Neural cell (in vitro differentiated cells): ENCODE measurements around the gene SPI1. TPM values are rescaled to one million over a fixed set of nuclear protein-coding genes. Genes with fewer than 3 reads are reported as not detected.

Experiments used
- H2AFZ ChIP-seq: fragments of 200-600, 300-800 bp; sonication (generic), shearing (Covaris generic); 2 replicates; pipeline ENCODE4 v1.6.0; 2014; ENCODE audit warnings: low read depth, mild to moderate bottlenecking, antibody characterized with exemption, low read length, moderate library complexity
- H3F3A ChIP-seq: fragments of 200-600 bp; shearing (Covaris generic); 2 replicates; pipeline ENCODE4 v1.6.1; 2016; ENCODE audit warnings: mild to moderate bottlenecking, moderate library complexity, mixed read lengths, antibody characterized with exemption, low read length; ENCODE audit not compliant: insufficient read depth, poor library complexity, severe bottlenecking
- H3K27ac ChIP-seq: fragments of 200-600, 300-800 bp; sonication (generic), shearing (Covaris generic); 2 replicates; pipeline ENCODE4 v1.5.1; 2014; ENCODE audit warnings: mild to moderate bottlenecking, low read length, moderate library complexity
- H3K27me3 ChIP-seq: fragments of 300-800, 200-600 bp; sonication (generic), shearing (Covaris generic); 2 replicates; pipeline ENCODE4 v1.6.0; 2014; ENCODE audit warnings: mild to moderate bottlenecking, low read depth, low read length, moderate library complexity; ENCODE audit not compliant: insufficient read depth
- H3K36me3 ChIP-seq: fragments of 300-800, 200-600 bp; sonication (generic), shearing (Covaris generic); 2 replicates; pipeline ENCODE4 v1.5.1; 2014; ENCODE audit warnings: mild to moderate bottlenecking, antibody characterized with exemption, low read length, moderate library complexity; ENCODE audit not compliant: insufficient read depth
- H3K4me2 ChIP-seq: fragments of 300-800, 200-600 bp; sonication (generic), shearing (Covaris generic); 2 replicates; pipeline ENCODE4 v1.6.0; 2014; ENCODE audit warnings: mild to moderate bottlenecking, low read length
- H3K4me3 ChIP-seq: fragments of 300-800, 200-600 bp; sonication (generic), shearing (Covaris generic); 2 replicates; pipeline ENCODE4 v1.5.1; 2014; ENCODE audit warnings: mild to moderate bottlenecking, low read length, moderate library complexity
- H3K79me2 ChIP-seq: fragments of 200-600 bp; shearing (Covaris generic); replicated peaks from 2 replicates; pipeline ENCODE4 v1.6.0; 2014; ENCODE audit warnings: mild to moderate bottlenecking, low read length, moderate library complexity; ENCODE audit not compliant: insufficient read depth
- H3K9ac ChIP-seq: fragments of 300-800, 200-600 bp; sonication (generic), shearing (Covaris generic); 2 replicates; pipeline ENCODE4 v1.6.1; 2016; ENCODE audit warnings: mild to moderate bottlenecking, low read length, mixed read lengths
- H3K9me2 ChIP-seq: fragments of 200-600 bp; shearing (Covaris generic); 2 replicates; pipeline ENCODE4 v1.6.1; 2016; ENCODE audit warnings: mild to moderate bottlenecking, low read length, mixed read lengths; ENCODE audit not compliant: insufficient read depth
- H3K9me3 ChIP-seq: fragments of 200-600, 300-800 bp; sonication (generic), shearing (Covaris generic); 2 replicates; pipeline ENCODE4 v1.6.1; 2016; ENCODE audit warnings: mild to moderate bottlenecking, mixed run types, low read length, moderate library complexity, mixed read lengths
- H4K20me1 ChIP-seq: fragments of 200-600 bp; shearing (Covaris generic); 2 replicates; pipeline ENCODE4 v1.6.1; 2016; ENCODE audit warnings: mild to moderate bottlenecking, mixed run types; ENCODE audit not compliant: insufficient read depth
- CTCF ChIP-seq: fragments of 450-650 bp; IDR thresholded peaks from 2 replicates; pipeline ENCODE4 v1.5.1; 2014; ENCODE audit warnings: antibody characterized with exemption, mild to moderate bottlenecking, moderate library complexity; ENCODE audit not compliant: poor library complexity, severe bottlenecking
- EP300 ChIP-seq: fragments of 450-650 bp; conservative IDR thresholded peaks from 2 replicates; pipeline ENCODE4 v1.6.1; 2014; ENCODE audit warnings: antibody characterized with exemption, mild to moderate bottlenecking, moderate library complexity; ENCODE audit not compliant: poor library complexity, severe bottlenecking
- EZH2 ChIP-seq: fragments of 200-600, 300-800 bp; shearing (Covaris generic), sonication (generic); IDR thresholded peaks from 2 replicates; pipeline ENCODE4 v1.6.1; 2014; ENCODE audit warnings: antibody characterized with exemption, low read length, borderline replicate concordance, mild to moderate bottlenecking; ENCODE audit not compliant: insufficient read depth, poor library complexity, severe bottlenecking
- MXI1 ChIP-seq: fragments of 450-650 bp; conservative IDR thresholded peaks from 2 replicates; pipeline ENCODE4 v1.6.1; 2014; ENCODE audit warnings: antibody characterized with exemption, mild to moderate bottlenecking; ENCODE audit not compliant: poor library complexity, severe bottlenecking
- POLR2AphosphoS5 ChIP-seq: IDR thresholded peaks from 2 replicates; pipeline ENCODE4 v1.6.1; 2012
- RAD21 ChIP-seq: fragments of 450-650 bp; conservative IDR thresholded peaks from 2 replicates; pipeline ENCODE4 v1.6.1; 2014; ENCODE audit warnings: antibody characterized with exemption, mild to moderate bottlenecking, moderate library complexity
- REST ChIP-seq: IDR thresholded peaks from 2 replicates; pipeline ENCODE4 v1.6.1; 2012; ENCODE audit warnings: borderline replicate concordance
- SMC3 ChIP-seq: fragments of 450-650 bp; conservative IDR thresholded peaks from 2 replicates; pipeline ENCODE4 v1.6.1; 2014; ENCODE audit warnings: antibody characterized with exemption, mild to moderate bottlenecking, moderate library complexity; ENCODE audit not compliant: poor library complexity
- TAF1 ChIP-seq: IDR thresholded peaks from 2 replicates; pipeline ENCODE4 v1.6.1; 2012; ENCODE audit warnings: low read depth
- polyA plus RNA-seq: library from polyadenylated mRNA; depleted of rRNA; stranded (reverse); fragments of >200 nt; gene quantifications from 2 replicates; pipeline ENCODE4 v1.2.3, GENCODE V29; 2014

Gene SPI1
- polyA plus RNA-seq, 1 donor from 2014 or later: not detected

GRCh38 chr11:47340980-47341775, 37.2 kb downstream of the SPI1 start:
- H3K27ac ChIP-seq: no peak overlapping the region
- no peaks in the 10 kb centered on the region for H3K9me3 ChIP-seq
- H4K20me1 ChIP-seq: no peaks in the 10 kb centered on the region
- no peaks in the 10 kb centered on the region for H3K36me3 ChIP-seq
- H3K4me3 ChIP-seq: no peak overlapping the region
- no peaks in the 10 kb centered on the region for H3K79me2 ChIP-seq
- H3K9me2 ChIP-seq: no peaks in the 10 kb centered on the region
- no peak overlapping the region for H3K9ac ChIP-seq
- H3K4me2 ChIP-seq: no peak overlapping the region
- no peaks in the 10 kb centered on the region for H3K27me3 ChIP-seq
- H2AFZ ChIP-seq: no peak overlapping the region
- TF ChIP-seq EP300 (no peak), SMC3 (no peak), CTCF (no peak), POLR2AphosphoS5 (no peak)
- no peaks in the 10 kb centered on the region for H3F3A ChIP-seq

GRCh38 chr11:47340010-47340409, 38.3 kb downstream of the SPI1 start:
- no peak overlapping the region for H3K4me3 ChIP-seq
- H3F3A ChIP-seq: no peaks in the 10 kb centered on the region
- no peaks in the 10 kb centered on the region for H3K9me3 ChIP-seq
- H3K4me2 ChIP-seq: no peak overlapping the region
- no peak overlapping the region for H3K27ac ChIP-seq
- H3K36me3 ChIP-seq: no peaks in the 10 kb centered on the region
- no peaks in the 10 kb centered on the region for H4K20me1 ChIP-seq
- H3K79me2 ChIP-seq: no peaks in the 10 kb centered on the region
- H3K9me2 ChIP-seq: no peaks in the 10 kb centered on the region
- no peak overlapping the region for H2AFZ ChIP-seq
- no peak for TF ChIP-seq TAF1
- no peak for TF ChIP-seq MXI1
- TF ChIP-seq EZH2: no peak
- TF ChIP-seq POLR2AphosphoS5: no peak
- no peak for TF ChIP-seq SMC3
- TF ChIP-seq REST: no peak
- no peak for TF ChIP-seq CTCF
- no peak for TF ChIP-seq RAD21
- no peak for TF ChIP-seq EP300
- H3K27me3 ChIP-seq: no peaks in the 10 kb centered on the region
- no peak overlapping the region for H3K9ac ChIP-seq
